Right lobe of liver (tissue), 6 donors: ENCODE results near the gene ADNP2. TPM values are rescaled to one million over a fixed set of nuclear protein-coding genes. Genes with fewer than 3 reads are reported as not detected.

Experiments
- ATAC-seq, 4 donors: fragments of 200-7000 bp; cut with Tn5 transposase; one replicate each; pipeline ENCODE4 v1.9.1; 2020; ENCODE audit warnings: mild to moderate bottlenecking in 4 of 4, moderate library complexity in 4 of 4
- DNase-seq, 3 donors: peaks; one replicate each; pipeline ENCODE4 v3.0.0-alpha.2; 2020
- H3K27ac ChIP-seq, 3 donors: fragments of 200-600 bp; one replicate each; pipeline ENCODE4 v1.8.0; 2022
- H3K27me3 ChIP-seq, 2 donors: fragments of 200-600 bp; one replicate each; pipeline ENCODE4 v1.8.0; 2022
- H3K36me3 ChIP-seq, 4 donors: fragments of 200-600 bp; sonication (generic) in 1 of 4; one replicate each; pipeline versions ENCODE4 v1.5.1 to v1.8.0; 2017 to 2022; ENCODE audit warnings: control low read depth in 1 of 4
- H3K4me1 ChIP-seq, 4 donors: fragments of 200-600 bp; sonication (generic) in 1 of 4; one replicate each; pipeline versions ENCODE4 v1.5.1 to v1.8.0; 2017 to 2022; ENCODE audit warnings: control low read depth in 1 of 4
- H3K4me3 ChIP-seq, 3 donors: fragments of 200-600 bp; one replicate each; pipeline ENCODE4 v1.8.0; 2022
- H3K9me3 ChIP-seq, 4 donors: fragments of 200-600 bp; sonication (generic) in 1 of 4; one replicate each; pipeline versions ENCODE4 v1.5.1 to v1.8.0; 2017 to 2022; ENCODE audit warnings: control low read depth in 1 of 4
- CTCF ChIP-seq, 4 donors: fragments of 200-600 bp in 3 of 4; fragments of 450-650 bp in 1 of 4; IDR thresholded peaks; one replicate each; pipeline versions ENCODE4 v1.5.1 to v1.8.0; 2016 to 2022; ENCODE audit warnings: antibody characterized with exemption in 4 of 4, mild to moderate bottlenecking in 2 of 4
- POLR2A ChIP-seq: fragments of 450-650 bp; IDR thresholded peaks from one replicate; pipeline ENCODE4 v1.6.1; 2017; ENCODE audit warnings: antibody characterized with exemption, mild to moderate bottlenecking
- WGBS: methylation state at CpG from one replicate; pipeline ENCODE4 v1.1.6; 2018; ENCODE audit warnings: low coverage, low lambda C conversion rate; ENCODE audit not compliant: insufficient coverage; ENCODE audit errors: missing lambda C conversion rate; 5-methylcytosine and 5-hydroxymethylcytosine counted together
- intact Hi-C, 2 donors: fragments of 100-400 bp; cut with DNase I; formaldehyde crosslinking; loops; one replicate each; pipeline versions ENCODE4 v1.11.2 to v1.14.1; 2022
- total RNA-seq, 6 experiments: library from RNA; depleted of rRNA in 2 of 6; stranded (reverse); fragments of >200 nt in 2 of 6; fragmentation: NEBNext Ultra II Directional in 3 of 6; extraction: Animal tissue kit (Norgen Biotek cat#: 25700) in 3 of 6; gene quantifications; one replicate each; pipeline versions ENCODE4 v1.1.0 to v1.2.4, GENCODE V29; 2016 to 2023
- donor health status: DM: no; HTN: yes; CAD: no.
- donor health status: DM: no; HTN: no; CAD: no.
- donor health status: DM: no; HTN: no; CAD: no.
- donor health status: DM: no; HTN: yes; CAD: no.
- donor health status: DM: no; HTN: yes; CAD: no.

Gene ADNP2
- total RNA-seq, 6 experiments from 2014 or later, result 4.4 to 9.9 (median 7.7) TPM

DNA sequence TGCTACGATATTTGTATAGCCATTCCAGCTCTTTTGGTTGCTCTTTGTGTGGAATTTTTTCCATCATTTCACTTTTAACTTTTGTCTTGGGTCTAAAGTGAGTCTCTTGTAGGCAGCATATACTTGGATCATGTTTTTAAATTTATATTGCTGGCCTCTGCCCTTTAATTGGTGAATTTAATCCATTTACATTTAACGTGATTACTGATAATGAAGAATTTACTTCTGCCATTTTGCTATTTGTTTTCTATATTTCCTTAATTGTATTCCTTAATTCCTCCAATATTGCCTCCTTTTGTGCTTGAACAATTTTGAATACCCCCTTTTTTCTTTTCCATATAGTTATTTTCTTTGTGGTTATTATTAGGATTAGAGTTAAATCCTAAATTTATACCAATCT is 21.0 kb upstream of the ADNP2 start:
- Histone ChIP-seq H3K4me1 (no peaks in the 10 kb centered on the region), H3K4me3 (no peak overlapping the region), H3K27me3 (no peaks in the 10 kb centered on the region), H3K27ac (no peak overlapping the region), H3K9me3 (peaks cover 0 to 8% (median 1%) of the 10 kb centered on the region in 4 donors), H3K36me3 (no peaks in the 10 kb centered on the region)
- WGBS, result 42% methylated on average over 2 of the region's 2 CpGs
- TF ChIP-seq POLR2A (no peak), CTCF (IDR thresholded peaks at IDR 0.05) (no peak)
- intact Hi-C loops, result no loop called here
- ATAC-seq (no peak), DNase-seq (no peak)

DNA sequence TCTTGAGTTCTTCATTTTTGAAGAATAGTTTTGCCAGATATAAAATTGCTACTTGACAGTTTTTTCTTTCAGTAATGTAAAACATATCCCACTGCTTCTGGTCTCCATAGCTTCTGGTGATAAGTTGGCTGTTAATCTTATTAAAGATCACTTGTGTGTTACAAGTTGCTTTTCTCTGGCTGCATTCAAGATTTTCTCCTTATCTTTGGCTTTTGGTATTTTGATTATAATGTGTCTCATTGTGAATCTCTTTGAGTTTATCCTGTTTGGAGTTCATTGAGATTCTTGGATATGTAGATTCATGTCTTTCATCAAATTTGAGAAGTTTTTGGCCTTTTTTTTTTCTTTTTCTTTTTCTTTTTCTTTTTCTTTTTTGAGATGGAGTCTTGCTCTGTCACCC is 20.2 kb upstream of the ADNP2 start:
- H3K4me1 ChIP-seq, result no peaks in the 10 kb centered on the region
- ATAC-seq, result no peak
- no peaks in the 10 kb centered on the region for H3K27me3 ChIP-seq
- TF ChIP-seq POLR2A (no peak), CTCF (IDR thresholded peaks at IDR 0.05) (no peak)
- no peak overlapping the region for H3K27ac ChIP-seq
- no peak overlapping the region for H3K4me3 ChIP-seq
- no peak for DNase-seq
- H3K36me3 ChIP-seq, result no peaks in the 10 kb centered on the region
- intact Hi-C loops, result no loop called here
- peaks cover 0 to 8% (median 1%) of the 10 kb centered on the region in 4 donors for H3K9me3 ChIP-seq

DNA sequence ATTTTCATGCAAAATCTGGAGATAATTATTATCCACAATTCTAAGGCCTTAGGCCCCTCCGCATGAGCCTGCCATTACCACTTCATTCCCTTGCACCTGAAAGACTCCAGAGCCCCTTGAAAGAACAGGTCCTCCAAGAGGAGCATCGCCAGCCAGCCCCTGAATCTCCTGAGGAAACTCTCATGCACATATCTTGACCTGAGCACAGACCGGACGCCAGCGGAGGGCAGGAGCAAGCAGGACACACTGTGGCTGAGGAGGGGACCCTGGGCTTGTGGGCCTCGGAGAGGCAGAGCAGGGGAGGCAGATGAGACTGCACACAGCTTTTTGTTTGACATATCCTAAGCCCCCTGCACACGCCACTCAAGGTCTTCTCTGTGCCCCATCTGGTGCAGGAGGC is 13.6 kb upstream of the ADNP2 start:
- Histone ChIP-seq H3K36me3 (no peaks in the 10 kb centered on the region), H3K4me3 (no peak overlapping the region), H3K27me3 (no peaks in the 10 kb centered on the region), H3K27ac (no peak overlapping the region), H3K4me1 (no peaks in the 10 kb centered on the region), H3K9me3 (no peaks in the 10 kb centered on the region)
- TF ChIP-seq POLR2A, result no peak
- TF ChIP-seq CTCF (IDR thresholded peaks at IDR 0.05), result no peak
- WGBS, result 71% methylated on average over 4 of the region's 7 CpGs
- DNase-seq, result no peak
- no peak for ATAC-seq
- intact Hi-C loops, result no loop called here

- DNase-seq (no peak), ATAC-seq (peak in 1 of 4 donors; percentile 25)
- H3K27me3 ChIP-seq, result no peaks in the 10 kb centered on the region
- intact Hi-C loops, result no loop called here
- H3K36me3 ChIP-seq, result no peaks in the 10 kb centered on the region
- TF ChIP-seq CTCF (IDR thresholded peaks at IDR 0.05), result no peak
- TF ChIP-seq POLR2A, result no peak
- whole genome bisulfite sequencing, result 70% methylated on average over 3 of the region's 10 CpGs
- H3K4me1 ChIP-seq, result no peaks in the 10 kb centered on the region
- H3K27ac ChIP-seq, result no peak overlapping the region
- no peak overlapping the region for H3K4me3 ChIP-seq
- H3K9me3 ChIP-seq, result no peaks in the 10 kb centered on the region
Observed at GRCh38 chr18:80096032-80096565, 13.0 kb upstream of the ADNP2 start.

DNA sequence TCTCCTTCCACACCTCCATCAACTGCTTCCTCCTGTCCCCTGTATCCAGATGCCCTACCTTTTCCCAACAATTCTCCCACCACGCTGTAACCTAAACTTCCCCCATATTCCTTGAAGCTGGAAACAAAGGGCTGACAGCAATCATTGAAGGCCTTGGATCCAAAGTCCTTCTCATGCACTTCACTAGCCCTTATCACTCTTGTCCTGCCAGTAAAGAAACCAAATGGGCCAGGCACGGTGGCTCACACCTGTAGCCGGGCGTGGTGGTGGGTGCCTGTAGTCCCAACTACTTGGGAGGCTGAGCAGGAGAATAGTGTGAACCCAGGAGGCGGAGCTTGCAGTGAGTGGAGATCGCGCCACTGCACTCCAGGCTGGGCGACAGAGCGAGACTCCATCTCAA is 11.9 kb upstream of the ADNP2 start:
- no peaks in the 10 kb centered on the region for H3K27me3 ChIP-seq
- no peak for ATAC-seq
- DNase-seq, result no peak

More for the DNA sequence above, 11.9 kb upstream of the ADNP2 start:
- WGBS, result 83% methylated on average over 9 of the region's 9 CpGs
- H3K36me3 ChIP-seq, result no peaks in the 10 kb centered on the region
- no peak overlapping the region for H3K4me3 ChIP-seq
- no peaks in the 10 kb centered on the region for H3K9me3 ChIP-seq
- intact Hi-C loops, result no loop called here
- TF ChIP-seq CTCF (IDR thresholded peaks at IDR 0.05) (no peak), POLR2A (no peak)
- H3K4me1 ChIP-seq, result no peaks in the 10 kb centered on the region
- no peak overlapping the region for H3K27ac ChIP-seq
